K562 (cell line): ENCODE data around the gene SPTLC1. TPM values are rescaled to one million over a fixed set of nuclear protein-coding genes. Genes with fewer than 3 reads are reported as not detected.

Experiments
- ATAC-seq: fragments of 200-7000 bp; cut with Tn5 transposase; 3 replicates; pipeline ENCODE4 v1.9.1; 2020; ENCODE audit warnings: moderate library complexity
- BruUV-seq: library from RNA; stranded (reverse); fragments of 400-500 nt; replicated peaks from 2 replicates; lab custom pipeline; 2021; lab: Mats Ljungman, UMichigan
- CTCF ChIA-PET: fragments of 300-600 bp; formaldehyde crosslinking; extraction: SDS; loops from one replicate; lab custom pipeline; 2021; ENCODE audit warnings: low intra/inter-chr PET ratio; lab: Yijun Ruan, JAX
- POLR2A ChIA-PET: fragments of 300-600, 350-650 bp; sonication (Branson Sonifier 250); formaldehyde crosslinking; extraction: SDS; loops from one replicate; lab custom pipeline; 2021; ENCODE audit warnings: antibody characterized with exemption, inconsistent platforms; lab: Yijun Ruan, JAX
- DNase-seq, 4 experiments: peaks; one replicate each; pipeline versions ENCODE4 v3.0.0 to v3.0.0-alpha.2; 2011 to 2018; ENCODE audit warnings: low spot score in 3 of 4, mixed read lengths in 3 of 4; ENCODE audit errors: extremely low read depth in 1 of 4
- FAIRE-seq: peaks from 2 replicates; lab custom pipeline; 2011; peaks lifted over from hg19 to GRCh38; lab: Jason Lieb, UNC
- H2AFZ ChIP-seq: 2 replicates; pipeline ENCODE4 v1.6.0; 2011; ENCODE audit warnings: low read depth, low read length, control low read depth, inconsistent platforms
- H3K27ac ChIP-seq: fragments of 200-600 bp; 3 replicates; pipeline ENCODE4 v1.8.0; 2011; ENCODE audit warnings: low read depth, mild to moderate bottlenecking, control low read depth, inconsistent platforms, low read length, moderate library complexity, mixed read lengths; ENCODE audit errors: extremely low read depth
- H3K27me3 ChIP-seq, 2 experiments: fragments of 300-600 bp in 1 of 2; 2 replicates in 1 of 2; 3 replicates in 1 of 2; pipeline versions ENCODE4 v1.6.0 to v1.8.0; 2011; ENCODE audit warnings: inconsistent platforms in 2 of 2, low read length in 2 of 2, mild to moderate bottlenecking in 1 of 2, mixed read lengths in 1 of 2, moderate library complexity in 1 of 2; ENCODE audit not compliant: control insufficient read depth in 2 of 2, insufficient read depth in 2 of 2
- H3K36me3 ChIP-seq: fragments of 300-600 bp; 3 replicates; pipeline ENCODE4 v1.8.0; 2011; ENCODE audit warnings: mild to moderate bottlenecking, low read length, inconsistent platforms; ENCODE audit not compliant: control insufficient read depth, insufficient read depth
- H3K4me1 ChIP-seq, 2 experiments: fragments of 200-600 bp in 1 of 2; replicated peaks in 1 of 2; 2 replicates in 1 of 2; 3 replicates in 1 of 2; pipeline versions ENCODE4 v1.5.1 to v1.8.0; 2011; ENCODE audit warnings: inconsistent platforms in 2 of 2, low read length in 2 of 2, mild to moderate bottlenecking in 1 of 2, mixed read lengths in 1 of 2, moderate library complexity in 1 of 2; ENCODE audit not compliant: control insufficient read depth in 2 of 2, insufficient read depth in 2 of 2
- H3K4me2 ChIP-seq: 2 replicates; pipeline ENCODE4 v1.6.1; 2011; ENCODE audit warnings: low read length, control low read depth, inconsistent platforms, mixed read lengths; ENCODE audit not compliant: insufficient read depth
- H3K4me3 ChIP-seq: fragments of 200-600 bp; sonication (generic), shearing (Covaris generic); 2 replicates; pipeline ENCODE4 v1.5.1; 2016; ENCODE audit warnings: control low read depth, inconsistent platforms
- H3K79me2 ChIP-seq: fragments of 200-600 bp; 3 replicates; pipeline ENCODE4 v1.8.0; 2011; ENCODE audit warnings: low read length, inconsistent platforms; ENCODE audit not compliant: control insufficient read depth, insufficient read depth
- H3K9ac ChIP-seq, 2 experiments: 2 replicates each; pipeline versions ENCODE4 v1.6.0 to v1.6.1; 2011; ENCODE audit warnings: low read depth in 2 of 2, low read length in 2 of 2, control low read depth in 1 of 2, inconsistent platforms in 1 of 2, mild to moderate bottlenecking in 1 of 2, mixed read lengths in 1 of 2; ENCODE audit not compliant: insufficient read depth in 1 of 2
- H3K9me1 ChIP-seq: one replicate; pipeline ENCODE4 v1.6.0; 2011; ENCODE audit warnings: inconsistent platforms, mild to moderate bottlenecking, low read length, moderate library complexity; ENCODE audit not compliant: control insufficient read depth, insufficient read depth
- H3K9me3 ChIP-seq: replicated peaks from 2 replicates; pipeline ENCODE4 v1.5.1; 2011; ENCODE audit warnings: low read depth, low read length, inconsistent platforms; ENCODE audit not compliant: control insufficient read depth, insufficient read depth
- H4K20me1 ChIP-seq: replicated peaks from 2 replicates; pipeline ENCODE4 v1.6.1; 2011; ENCODE audit warnings: low read length, inconsistent platforms, mixed read lengths; ENCODE audit not compliant: control insufficient read depth, insufficient read depth
- ADNP ChIP-seq: fragments of 200-800 bp; sonication (Bioruptor generic); IDR thresholded peaks from 2 replicates; pipeline ENCODE4 v1.6.1; 2016; ENCODE audit warnings: missing genetic modification characterization, missing compliant biosample characterization
- AFF4 ChIP-seq: sonication (generic); formaldehyde crosslinking; IDR thresholded peaks from 2 replicates; pipeline ENCODE4 v1.8.0; 2023; ENCODE audit warnings: mild to moderate bottlenecking, missing genetic modification reagents
- ARID3A ChIP-seq: IDR thresholded peaks from 2 replicates; pipeline ENCODE4 v1.6.1; 2012; ENCODE audit warnings: low read depth, low read length, improper control_type of control experiment, borderline replicate concordance
- ATF3 ChIP-seq, 2 experiments: fragments of 450-650 bp in 1 of 2; sonication (generic) in 1 of 2; formaldehyde crosslinking in 1 of 2; IDR thresholded peaks in 1 of 2; conservative IDR thresholded peaks in 1 of 2; 2 replicates each; pipeline versions ENCODE4 v1.6.1 to v1.8.1; 2016 to 2023; ENCODE audit warnings: mild to moderate bottlenecking in 2 of 2, moderate library complexity in 2 of 2, inconsistent platforms in 1 of 2, missing genetic modification reagents in 1 of 2
- DIDO1 ChIP-seq: fragments of 450-650 bp; IDR thresholded peaks from 2 replicates; pipeline ENCODE4 v1.6.1; 2016; ENCODE audit warnings: low read depth, missing biosample characterization, missing genetic modification characterization
- EGR1 ChIP-seq: fragments of 450-650 bp; conservative IDR thresholded peaks from 2 replicates; pipeline ENCODE4 v1.6.1; 2017; ENCODE audit warnings: mild to moderate bottlenecking
- FOS ChIP-seq: IDR thresholded peaks from 3 replicates; pipeline ENCODE4 v1.6.1; 2011; ENCODE audit not compliant: insufficient read length; ENCODE audit errors: extremely low read depth
- FOXJ2 ChIP-seq: fragments of 200-800 bp; sonication (Bioruptor generic); IDR thresholded peaks from 2 replicates; pipeline ENCODE4 v1.6.1; 2016; ENCODE audit warnings: missing genetic modification characterization, missing compliant biosample characterization
- MITF ChIP-seq: IDR thresholded peaks from 2 replicates; pipeline ENCODE4 v1.6.1; 2014; ENCODE audit warnings: antibody characterized with exemption
- RBM22 ChIP-seq: fragments of 200-400 bp; formaldehyde crosslinking; IDR thresholded peaks from 2 replicates; pipeline ENCODE4 v1.6.1; 2018; ENCODE audit warnings: low read length, low read depth; ENCODE audit not compliant: poor library complexity, severe bottlenecking
- RBM25 ChIP-seq: fragments of 200-400 bp; formaldehyde crosslinking; IDR thresholded peaks from 2 replicates; pipeline ENCODE4 v1.6.1; 2018; ENCODE audit warnings: low read length, low read depth, moderate library complexity; ENCODE audit not compliant: severe bottlenecking
- SETDB1 ChIP-seq: IDR thresholded peaks from one replicate; pipeline ENCODE4 v1.6.1; 2012; ENCODE audit warnings: low read length, control low read depth, inconsistent platforms
- XRCC5 ChIP-seq: fragments of 200-400 bp; formaldehyde crosslinking; IDR thresholded peaks from 2 replicates; pipeline ENCODE4 v1.6.1; 2017; ENCODE audit warnings: low read depth, mild to moderate bottlenecking, low read length
- ZNF134 ChIP-seq: fragments of 250-450 bp; sonication (Bioruptor Pico); conservative IDR thresholded peaks from 2 replicates; pipeline ENCODE4 v1.4.0; 2020
- ZNF174 ChIP-seq: fragments of 250-450 bp; sonication (Bioruptor Pico); IDR thresholded peaks from 2 replicates; pipeline ENCODE4 v1.4.0; 2020; ENCODE audit warnings: mild to moderate bottlenecking
- ZNF431 ChIP-seq: sonication (generic); formaldehyde crosslinking; IDR thresholded peaks from 2 replicates; pipeline ENCODE4 v1.8.0; 2022; ENCODE audit warnings: mild to moderate bottlenecking, missing genetic modification reagents
- WGBS: fragments of 100-300 bp; shearing (Covaris generic); methylation state at CpG from one replicate; pipeline ENCODE4 v1.1.6; 2016; ENCODE audit warnings: low coverage, mixed read lengths; ENCODE audit not compliant: insufficient coverage; ENCODE audit errors: missing lambda C conversion rate; 5-methylcytosine and 5-hydroxymethylcytosine counted together
- in situ Hi-C: fragments of 300-500 bp; cut with MboI; formaldehyde crosslinking; loops from 4 replicates; pipeline ENCODE4 v1.15.0; 2018; ENCODE audit warnings: inconsistent platforms, mixed read lengths
- intact Hi-C: fragments of 100-400 bp; cut with micrococcal nuclease; formaldehyde crosslinking; loops from 2 replicates; pipeline ENCODE4 v1.14.2; 2022
- polyA plus RNA-seq, 8 experiments: library from polyadenylated mRNA; depleted of rRNA in 4 of 8; stranded (reverse) in 5 of 8; unstranded in 3 of 8; fragments of >200 nt; fragmentation: Nextera tagmentation in 2 of 8; fragmentation: Illumina TruSeq in 1 of 8; extraction: Ambion mirVana in 2 of 8; extraction: Trizol in 1 of 8; gene quantifications; 2 replicates each; pipeline versions ENCODE4 v1.2.1 to v1.2.3, GENCODE V29; 2011 to 2014; ENCODE audit warnings: inconsistent platforms in 1 of 8, missing spikeins in 1 of 8
- total RNA-seq, 7 experiments: library from RNA; depleted of rRNA in 6 of 7; stranded (reverse); fragments of >200 nt in 6 of 7; fragmentation: Illumina TruSeq in 2 of 7; extraction: Trizol in 2 of 7; gene quantifications; 2 replicates each; pipeline versions ENCODE4 v1.2.1 to v1.2.3, GENCODE V29; 2011 to 2021; ENCODE audit warnings: low replicate concordance in 1 of 7

Gene SPTLC1
- total and polyA plus RNA-seq, 9 of the 15 experiments (the other 6 are each of a cell fraction or from before 2014, with no cell fraction given): 58.8 to 125 (median 84.5) TPM

GRCh38 chr9:92055624-92056023, 59.6 kb downstream of the SPTLC1 start:
- H3K27me3 ChIP-seq: no peaks in the 10 kb centered on the region
- no peak for FAIRE-seq
- ChIA-PET CTCF (no interaction called here), POLR2A (interaction anchor here (0.9 kb wide), 1 partner anchor 59 kb away, joined by 3 read pairs; no protein-coding TSS in a partner anchor)
- ATAC-seq: no peak
- no peaks in the 10 kb centered on the region for H3K4me1 ChIP-seq
- 59% methylated on average over 2 of the region's 2 CpGs for WGBS
- H4K20me1 ChIP-seq: no peaks in the 10 kb centered on the region
- no peak overlapping the region for H3K4me3 ChIP-seq
- H3K9me1 ChIP-seq: no peaks in the 10 kb centered on the region
- H3K9me3 ChIP-seq: no peaks in the 10 kb centered on the region
- intact Hi-C loops (no loop called here), in situ Hi-C loops (loop anchor here (10.0 kb wide), 1 partner anchor 1291 kb away; no protein-coding TSS in a partner anchor)
- no peaks in the 10 kb centered on the region for H3K79me2 ChIP-seq
- no TSS peak for BruUV-seq
- H3K4me2 ChIP-seq: no peak overlapping the region
- no peak overlapping the region for H3K27ac ChIP-seq
- no peak for DNase-seq
- no peak overlapping the region for H3K9ac ChIP-seq
- no peak overlapping the region for H2AFZ ChIP-seq
- peaks cover 76% of the 10 kb centered on the region for H3K36me3 ChIP-seq
- no peak for TF ChIP-seq ADNP (tag)
- TF ChIP-seq XRCC5: no peak
- no peak for TF ChIP-seq RBM22
- no peak for TF ChIP-seq EGR1
- no peak for TF ChIP-seq ATF3 (IDR thresholded peaks at IDR 0.05)
- no peak for TF ChIP-seq ATF3 (CRISPR knock-in tag; conservative IDR thresholded peaks at IDR 0.05)
- no peak for TF ChIP-seq SETDB1
- no peak for TF ChIP-seq ZNF174 (CRISPR knock-in tag)
- TF ChIP-seq DIDO1 (tag): no peak
- TF ChIP-seq FOXJ2: no peak
- TF ChIP-seq ARID3A: no peak
- no peak for TF ChIP-seq ZNF134 (CRISPR knock-in tag)
- no peak for TF ChIP-seq ZNF431 (CRISPR knock-in tag)
- no peak for TF ChIP-seq MITF
- TF ChIP-seq FOS: no peak
- no peak for TF ChIP-seq AFF4 (CRISPR knock-in tag)
- TF ChIP-seq RBM25: no peak
